MM.1S (cell line): Measurements from ENCODE around the gene ZNF560.

ENCODE experiments used
- DNase-seq: peaks from one replicate; pipeline ENCODE4 v3.0.0-alpha.2; 2015
- H2AFZ ChIP-seq: fragments of 300-600 bp; sonication (generic); 2 replicates; pipeline ENCODE4 v1.6.0; 2016; ENCODE audit warnings: antibody characterized with exemption, low read length
- H3F3A ChIP-seq: fragments of 300-600 bp; sonication (generic); 2 replicates; pipeline ENCODE4 v1.6.1; 2016; ENCODE audit warnings: mild to moderate bottlenecking, antibody characterized with exemption, low read length, moderate library complexity, mixed read lengths; ENCODE audit not compliant: insufficient read depth
- H3K27ac ChIP-seq: fragments of 300-600 bp; sonication (generic); 2 replicates; pipeline ENCODE4 v1.5.1; 2016; ENCODE audit warnings: mild to moderate bottlenecking, low read length
- H3K27me3 ChIP-seq: fragments of 300-600 bp; sonication (generic); replicated peaks from 2 replicates; pipeline ENCODE4 v1.6.0; 2016; ENCODE audit warnings: low read length; ENCODE audit not compliant: insufficient read depth
- H3K36me3 ChIP-seq: fragments of 300-600 bp; sonication (generic); replicated peaks from 2 replicates; pipeline ENCODE4 v1.6.1; 2016; ENCODE audit warnings: mild to moderate bottlenecking, low read length, mixed read lengths; ENCODE audit not compliant: insufficient read depth
- H3K4me1 ChIP-seq: fragments of 300-600 bp; sonication (generic); 2 replicates; pipeline ENCODE4 v1.6.1; 2016; ENCODE audit warnings: low read length, mixed read lengths
- H3K4me2 ChIP-seq: fragments of 300-600 bp; sonication (generic); 2 replicates; pipeline ENCODE4 v1.6.0; 2016; ENCODE audit warnings: low read depth, low read length
- H3K4me3 ChIP-seq: fragments of 300-600 bp; sonication (generic); 2 replicates; pipeline ENCODE4 v1.5.1; 2016; ENCODE audit warnings: low read length, mixed read lengths
- H3K79me2 ChIP-seq: fragments of 300-600 bp; sonication (generic); 2 replicates; pipeline ENCODE4 v1.6.1; 2016; ENCODE audit warnings: mixed run types, low read length, mixed read lengths
- H3K9ac ChIP-seq: fragments of 300-600 bp; sonication (generic); 2 replicates; pipeline ENCODE4 v1.6.1; 2016; ENCODE audit warnings: low read length, mixed read lengths
- H3K9me2 ChIP-seq: fragments of 300-600 bp; sonication (generic); replicated peaks from 2 replicates; pipeline ENCODE4 v1.6.1; 2016; ENCODE audit warnings: mild to moderate bottlenecking, low read length, mixed read lengths; ENCODE audit not compliant: insufficient read depth
- H3K9me3 ChIP-seq: fragments of 300-600 bp; sonication (generic); replicated peaks from 2 replicates; pipeline ENCODE4 v1.6.1; 2016; ENCODE audit warnings: mild to moderate bottlenecking, low read length, mixed read lengths; ENCODE audit not compliant: insufficient read depth
- H4K20me1 ChIP-seq: fragments of 300-600 bp; sonication (generic); 2 replicates; pipeline ENCODE4 v1.6.1; 2016; ENCODE audit warnings: mild to moderate bottlenecking, low read length, moderate library complexity, mixed read lengths; ENCODE audit not compliant: insufficient read depth
- EZH2 ChIP-seq: fragments of 300-600 bp; sonication (generic); optimal IDR thresholded peaks from 2 replicates; pipeline ENCODE3; 2017; ENCODE audit warnings: low read depth, mild to moderate bottlenecking, antibody characterized with exemption, low read length, mixed read lengths
- EZH2phosphoT487 ChIP-seq: fragments of 300-600 bp; sonication (generic); IDR thresholded peaks from 2 replicates; pipeline ENCODE4 v1.6.1; 2018; ENCODE audit warnings: antibody characterized with exemption, low read length
- TF ChIP-seq, protein P1 (sequence below): fragments of 300-600 bp; sonication (generic); IDR thresholded peaks from 2 replicates; pipeline ENCODE4 v1.5.1; 2016; ENCODE audit warnings: antibody characterized with exemption, low read length, mixed read lengths

The ZNF560 gene

GRCh38 chr19:9528757-9529336 is 30.4 kb upstream of the ZNF560 start:
- no peak for DNase-seq
- H3K27ac ChIP-seq: no peak overlapping the region
- no peak overlapping the region for H3K4me3 ChIP-seq
- no peaks in the 10 kb centered on the region for H3K27me3 ChIP-seq
- no peaks in the 10 kb centered on the region for H3K9me3 ChIP-seq
- H3K9ac ChIP-seq: no peak overlapping the region
- H3K4me1 ChIP-seq: no peaks in the 10 kb centered on the region
- no peak overlapping the region for H2AFZ ChIP-seq
- no peaks in the 10 kb centered on the region for H4K20me1 ChIP-seq
- no peak overlapping the region for H3K4me2 ChIP-seq
- TF ChIP-seq, protein P1, sequence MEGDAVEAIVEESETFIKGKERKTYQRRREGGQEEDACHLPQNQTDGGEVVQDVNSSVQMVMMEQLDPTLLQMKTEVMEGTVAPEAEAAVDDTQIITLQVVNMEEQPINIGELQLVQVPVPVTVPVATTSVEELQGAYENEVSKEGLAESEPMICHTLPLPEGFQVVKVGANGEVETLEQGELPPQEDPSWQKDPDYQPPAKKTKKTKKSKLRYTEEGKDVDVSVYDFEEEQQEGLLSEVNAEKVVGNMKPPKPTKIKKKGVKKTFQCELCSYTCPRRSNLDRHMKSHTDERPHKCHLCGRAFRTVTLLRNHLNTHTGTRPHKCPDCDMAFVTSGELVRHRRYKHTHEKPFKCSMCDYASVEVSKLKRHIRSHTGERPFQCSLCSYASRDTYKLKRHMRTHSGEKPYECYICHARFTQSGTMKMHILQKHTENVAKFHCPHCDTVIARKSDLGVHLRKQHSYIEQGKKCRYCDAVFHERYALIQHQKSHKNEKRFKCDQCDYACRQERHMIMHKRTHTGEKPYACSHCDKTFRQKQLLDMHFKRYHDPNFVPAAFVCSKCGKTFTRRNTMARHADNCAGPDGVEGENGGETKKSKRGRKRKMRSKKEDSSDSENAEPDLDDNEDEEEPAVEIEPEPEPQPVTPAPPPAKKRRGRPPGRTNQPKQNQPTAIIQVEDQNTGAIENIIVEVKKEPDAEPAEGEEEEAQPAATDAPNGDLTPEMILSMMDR: no peak
- no peaks in the 10 kb centered on the region for H3K79me2 ChIP-seq
- peaks cover 3% of the 10 kb centered on the region for H3K36me3 ChIP-seq
- no peaks in the 10 kb centered on the region for H3F3A ChIP-seq
- H3K9me2 ChIP-seq: no peaks in the 10 kb centered on the region

- Histone ChIP-seq H3K27ac (no peak overlapping the region), H3K36me3 (no peaks in the 10 kb centered on the region), H3K4me3 (no peak overlapping the region), H4K20me1 (no peaks in the 10 kb centered on the region), H3K79me2 (no peaks in the 10 kb centered on the region), H3K4me2 (no peak overlapping the region), H3F3A (no peaks in the 10 kb centered on the region), H3K9me3 (no peaks in the 10 kb centered on the region), H3K9ac (no peak overlapping the region), H2AFZ (no peak overlapping the region), H3K9me2 (no peaks in the 10 kb centered on the region), H3K4me1 (no peaks in the 10 kb centered on the region), H3K27me3 (no peaks in the 10 kb centered on the region)
- DNase-seq: no peak
- TF ChIP-seq EZH2phosphoT487 (no peak), EZH2 (no peak)
- TF ChIP-seq, protein P1: no peak
Observed at GRCh38 chr19:9523885-9524474, 25.6 kb upstream of the ZNF560 start.

- Histone ChIP-seq H3K79me2 (no peaks in the 10 kb centered on the region), H3K27me3 (no peaks in the 10 kb centered on the region), H3K36me3 (no peaks in the 10 kb centered on the region), H3F3A (no peaks in the 10 kb centered on the region), H3K9ac (no peak overlapping the region), H3K4me1 (no peaks in the 10 kb centered on the region), H2AFZ (no peak overlapping the region), H4K20me1 (no peaks in the 10 kb centered on the region), H3K27ac (no peak overlapping the region), H3K4me2 (no peak overlapping the region), H3K4me3 (no peak overlapping the region), H3K9me3 (no peaks in the 10 kb centered on the region), H3K9me2 (no peaks in the 10 kb centered on the region)
- TF ChIP-seq EZH2: no peak
- TF ChIP-seq, protein P1: no peak
- TF ChIP-seq EZH2phosphoT487: no peak
- DNase-seq: no peak
Observed at GRCh38 chr19:9507285-9507684, 8.9 kb upstream of the ZNF560 start.
